GM12865 (cell line): ENCODE measurements around the gene ARHGAP35.

ENCODE experiments used
- DNase-seq: peaks from one replicate; pipeline ENCODE4 v3.0.0; 2010; ENCODE audit warnings: low read depth
- H3K4me3 ChIP-seq: 2 replicates; pipeline ENCODE4 v1.5.1; 2011; ENCODE audit warnings: mild to moderate bottlenecking, low read depth, low read length, control low read depth
- CTCF ChIP-seq: IDR thresholded peaks from 2 replicates; pipeline ENCODE4 v1.5.1; 2011; ENCODE audit warnings: low read length, control low read depth, low read depth, inconsistent platforms; ENCODE audit not compliant: insufficient read depth; ENCODE audit errors: missing control alignments

ARHGAP35 gene

GRCh38 chr19:46842791-46843190 lies 18.0 kb upstream of the ARHGAP35 start:
- no peak overlapping the region for H3K4me3 ChIP-seq
- no peak for DNase-seq
- TF ChIP-seq CTCF, result no peak

GRCh38 chr19:46844067-46844489 lies 16.7 kb upstream of the ARHGAP35 start:
- H3K4me3 ChIP-seq, result no peak overlapping the region
- DNase-seq, result no peak
- TF ChIP-seq CTCF, result no peak

GRCh38 chr19:46845959-46846459 lies 14.8 kb upstream of the ARHGAP35 start:
- no peak for TF ChIP-seq CTCF
- DNase-seq, result no peak
- H3K4me3 ChIP-seq, result no peak overlapping the region

- DNase-seq, result no peak
- no peak overlapping the region for H3K4me3 ChIP-seq
- no peak for TF ChIP-seq CTCF
Observed at GRCh38 chr19:46847528-46847927, 13.3 kb upstream of the ARHGAP35 start.

- DNase-seq, result no peak
- TF ChIP-seq CTCF, result no peak
- H3K4me3 ChIP-seq, result no peak overlapping the region
Observed at GRCh38 chr19:46848389-46848788, 12.4 kb upstream of the ARHGAP35 start.

GRCh38 chr19:46849610-46850009 lies 11.2 kb upstream of the ARHGAP35 start:
- TF ChIP-seq CTCF, result no peak
- no peak for DNase-seq
- peak overlapping the region; percentile 79 for H3K4me3 ChIP-seq
